Stimulated activated CD4-positive, alpha-beta T cell treated with anti-CD3 and anti-CD28 coated beads, Interleukin-12 subunit alpha, Interleukin-12 subunit beta, amount 100 ng/mL, for 48 hours (primary cell): ENCODE data around the gene SUN1.
A peak's percentile ranks its signal among the peaks of the same experiment; 100 is the strongest.
"Not testable (repeated sequence)": the region's sequence is repeated elsewhere in the genome, so short reads cannot be mapped to it uniquely, and the experiment has no call there.

Experiments
- DNase-seq, 3 donors: peaks; one replicate each; pipeline ENCODE4 v3.0.0-alpha.2; 2020; ENCODE audit warnings: low read depth in 2 of 3, low spot score in 1 of 3

SUN1 gene

DNA sequence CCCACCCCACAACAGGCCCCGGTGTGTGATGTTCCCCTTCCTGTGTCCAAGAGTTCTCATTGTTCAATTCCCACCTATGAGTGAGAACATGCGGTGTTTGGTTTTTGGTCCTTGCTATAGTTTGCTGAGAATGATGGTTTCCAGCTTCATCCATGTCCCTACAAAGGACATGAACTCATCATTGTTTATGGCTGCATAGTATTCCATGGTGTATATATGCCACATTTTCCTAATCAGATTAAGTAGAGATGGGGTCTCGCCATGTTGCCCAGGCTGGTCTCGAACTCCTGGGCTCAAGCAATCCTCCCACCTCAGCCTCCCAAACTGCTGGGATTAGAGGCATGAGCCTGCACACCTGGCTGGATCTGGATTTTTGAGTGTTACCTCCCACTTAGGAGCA lies 28.5 kb upstream of the SUN1 start:
- not testable (repeated sequence) for DNase-seq

DNA sequence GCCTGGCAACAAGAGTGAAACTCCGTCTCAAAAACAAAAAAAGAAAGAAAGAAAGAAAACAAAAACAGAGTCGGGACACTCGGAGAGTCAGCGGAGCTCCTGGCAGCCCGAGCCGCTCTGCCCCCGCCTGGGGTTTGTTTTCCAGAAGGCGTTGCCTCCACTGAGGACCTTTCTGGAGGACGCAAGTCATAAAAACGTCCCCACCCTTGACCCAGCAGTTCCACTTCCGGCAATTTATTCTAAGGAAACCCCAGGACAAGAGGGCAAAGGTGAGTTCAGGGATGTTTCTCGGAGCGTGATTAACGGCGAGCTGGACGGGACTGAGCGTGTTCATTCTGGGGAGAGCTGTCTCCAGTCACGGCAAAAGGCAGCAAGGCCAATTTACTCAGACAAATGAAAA lies 27.0 kb upstream of the SUN1 start:
- no peak for DNase-seq

DNA sequence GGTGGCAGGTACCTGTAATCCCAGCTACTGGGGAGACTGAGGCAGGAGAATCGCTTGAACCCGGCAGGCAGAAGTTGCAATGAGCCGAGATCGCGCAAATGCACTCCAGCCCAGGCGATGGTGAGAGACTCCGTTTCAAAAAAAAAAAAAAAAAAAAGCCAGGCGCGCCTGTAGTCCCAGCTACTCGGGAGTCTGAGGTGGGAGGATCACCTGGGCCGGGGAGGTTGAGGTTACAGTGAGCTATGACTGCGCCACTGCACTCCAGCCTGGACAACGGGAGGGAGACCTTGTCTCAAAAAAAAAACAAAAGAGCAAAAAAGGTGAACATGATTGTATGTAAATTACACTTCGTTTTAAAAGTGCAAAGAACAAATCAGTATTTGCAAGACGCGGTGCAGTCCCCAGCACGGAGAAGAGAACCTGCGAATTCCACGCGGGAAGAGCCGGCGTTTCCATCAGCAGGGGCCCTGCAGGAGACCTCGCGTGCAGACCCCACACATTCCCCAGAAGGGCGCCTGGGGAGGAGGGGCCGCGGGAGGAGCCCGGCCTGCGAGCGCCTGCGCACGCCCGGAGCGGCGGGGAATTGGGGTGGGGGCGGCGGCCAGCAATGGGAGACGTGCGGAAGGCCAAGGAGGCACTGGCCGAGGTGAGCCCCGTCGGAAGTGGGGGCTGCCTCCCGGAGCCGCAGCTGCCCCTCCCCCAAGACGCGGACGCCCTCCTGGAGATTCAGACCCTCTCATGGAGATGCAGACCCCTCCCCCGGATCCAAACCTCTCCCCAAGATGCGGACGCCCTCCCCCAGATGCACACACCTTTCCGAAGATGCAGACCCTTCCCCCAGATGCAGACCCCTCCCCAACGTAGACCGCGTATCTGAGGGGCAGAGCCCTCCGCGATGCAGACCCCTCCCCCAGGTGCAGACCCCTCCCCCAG lies 16.7 kb upstream of the SUN1 start:
- DNase-seq = no peak

DNA sequence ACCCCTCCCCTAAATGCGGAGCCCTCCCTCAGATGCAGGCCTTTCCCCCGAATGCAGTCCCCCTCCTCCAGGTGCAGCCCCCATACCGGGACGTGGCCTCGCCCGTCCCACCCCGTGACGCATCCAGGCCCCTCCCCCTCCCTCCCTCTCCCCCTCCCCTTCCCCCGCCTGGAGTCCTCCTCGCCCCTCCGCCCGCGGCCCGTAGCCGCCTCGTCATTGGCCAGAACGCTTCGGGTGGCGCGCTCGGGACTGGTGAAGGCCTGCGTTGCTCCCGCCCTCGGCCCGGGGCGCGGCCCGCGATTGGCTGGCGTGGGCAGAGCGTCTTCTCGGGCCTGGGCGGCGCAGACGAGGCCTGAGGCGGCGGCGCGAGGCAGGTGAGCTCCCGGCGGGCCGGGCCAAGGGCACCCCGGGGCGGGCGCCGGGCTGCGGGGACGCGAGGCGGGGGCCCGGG lies 16.0 kb upstream of the SUN1 start:
- DNase-seq = peak; percentile 87 to 96 (median 93)

DNA sequence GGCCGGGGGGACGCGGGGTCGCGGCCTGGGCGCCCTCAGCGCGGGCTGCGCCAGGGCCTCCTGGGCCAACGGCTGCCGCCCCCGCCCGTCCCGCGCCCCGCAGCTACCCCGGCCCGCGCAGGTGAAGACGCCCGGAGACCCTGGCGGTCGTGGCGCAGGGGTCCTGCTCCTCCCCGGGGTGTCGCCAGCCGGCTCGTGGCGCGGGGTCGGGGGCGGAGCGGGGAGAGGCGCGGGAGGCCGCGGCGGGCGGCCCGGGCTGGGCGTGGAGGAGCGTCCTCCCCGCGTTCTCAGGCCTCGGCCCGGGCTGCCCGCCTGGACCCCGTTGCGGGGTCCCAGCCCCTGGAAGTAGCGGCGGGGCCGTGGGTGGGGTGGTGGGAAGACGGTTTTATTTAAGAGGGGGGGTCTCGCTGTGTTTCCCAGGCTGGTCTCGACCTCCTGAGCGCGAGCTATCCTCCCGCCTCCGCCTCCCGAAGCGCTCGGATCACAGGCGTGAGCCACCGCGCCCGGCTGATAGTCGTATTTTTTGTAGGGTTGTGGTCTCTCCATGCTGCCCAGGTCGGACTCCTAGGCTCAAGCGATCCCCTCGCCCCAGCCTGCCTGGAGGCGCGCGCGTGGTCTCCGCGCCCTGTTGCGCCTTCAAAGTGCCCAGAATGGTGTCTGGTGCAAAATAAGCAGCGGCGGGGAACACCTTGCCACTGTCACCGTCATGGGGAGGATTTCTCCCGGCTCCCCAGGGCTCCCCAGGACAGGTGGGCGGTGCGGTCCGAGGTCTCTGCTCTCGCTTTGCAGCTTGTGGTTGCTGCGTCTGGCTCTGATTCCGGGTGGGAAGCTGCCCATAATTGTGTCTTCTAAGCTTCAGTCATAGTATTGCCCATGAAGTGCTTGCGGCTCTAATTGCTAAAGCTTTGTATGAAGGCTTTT lies 15.3 kb upstream of the SUN1 start:
- peak in 2 of 3 donors; percentile 42 to 59 for DNase-seq

DNA sequence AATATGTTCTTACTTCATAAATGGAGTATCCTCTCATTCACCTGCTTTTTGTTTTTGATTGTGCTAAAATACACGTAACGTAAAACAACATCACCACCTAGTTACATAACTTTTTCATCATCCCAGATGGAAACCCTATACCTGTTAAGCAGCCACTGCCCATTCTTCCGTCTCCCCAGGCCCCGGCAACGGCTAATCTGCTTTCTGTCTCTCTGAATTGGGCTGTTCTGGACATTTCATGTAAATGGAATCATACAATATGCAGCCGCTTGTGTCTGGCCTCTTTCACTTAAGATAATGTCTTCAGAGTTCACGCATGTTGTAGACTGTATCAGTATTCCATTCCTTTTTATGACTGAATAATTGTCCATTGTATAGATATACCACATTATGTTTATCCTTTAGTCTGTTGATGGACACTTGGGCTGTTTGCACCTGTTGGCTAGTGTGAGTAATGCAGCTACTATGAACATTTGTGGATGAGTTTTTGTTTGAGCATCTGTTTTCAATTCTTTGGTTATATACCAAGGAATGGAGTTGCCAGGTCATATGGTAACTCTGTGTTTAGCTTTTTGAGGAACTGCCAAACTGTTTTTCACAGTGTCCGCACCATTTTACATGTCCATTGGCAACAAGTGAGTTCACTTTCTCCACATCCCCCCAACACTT lies 14.1 kb upstream of the SUN1 start:
- DNase-seq = no peak

DNA sequence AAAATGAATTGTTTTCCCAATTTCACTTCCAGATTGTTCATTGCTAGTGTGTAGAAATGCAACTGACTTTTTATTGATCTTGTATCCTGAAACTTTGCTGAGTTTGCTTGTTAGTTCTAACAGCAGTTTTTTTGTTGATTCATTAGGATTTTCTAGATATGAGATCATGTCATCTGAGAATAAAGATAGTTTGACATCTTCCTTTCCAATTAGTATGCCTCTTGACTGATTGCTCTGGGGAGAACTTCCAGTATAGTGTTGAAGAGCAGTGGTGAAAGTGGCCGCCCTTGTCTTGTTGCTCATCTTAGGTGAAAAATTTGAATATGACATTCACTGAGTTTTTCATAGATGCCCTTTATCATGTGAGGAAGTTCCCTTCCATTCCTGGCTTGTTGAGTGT lies 11.9 kb upstream of the SUN1 start:
- no peak for DNase-seq

DNA sequence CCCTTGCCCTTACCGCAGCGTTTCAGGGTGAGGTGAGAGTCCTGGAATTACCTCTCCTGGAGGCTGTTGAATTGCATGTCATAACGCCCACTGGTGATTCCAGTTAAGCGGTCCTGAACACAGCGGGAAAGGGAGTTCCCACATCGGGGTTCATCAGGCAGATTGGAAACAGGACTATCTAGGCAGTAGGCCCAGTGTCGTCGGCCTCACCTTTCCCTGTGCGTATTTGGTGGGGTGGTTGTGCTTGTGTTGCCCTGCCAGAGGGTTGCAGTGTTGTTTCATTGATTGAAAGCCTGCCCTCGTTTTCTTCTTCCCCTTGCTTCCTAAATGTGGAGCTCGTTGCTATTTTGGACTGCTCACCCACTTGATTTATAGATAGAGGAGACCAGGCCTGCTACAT lies 10.6 kb upstream of the SUN1 start:
- no peak for DNase-seq

DNA sequence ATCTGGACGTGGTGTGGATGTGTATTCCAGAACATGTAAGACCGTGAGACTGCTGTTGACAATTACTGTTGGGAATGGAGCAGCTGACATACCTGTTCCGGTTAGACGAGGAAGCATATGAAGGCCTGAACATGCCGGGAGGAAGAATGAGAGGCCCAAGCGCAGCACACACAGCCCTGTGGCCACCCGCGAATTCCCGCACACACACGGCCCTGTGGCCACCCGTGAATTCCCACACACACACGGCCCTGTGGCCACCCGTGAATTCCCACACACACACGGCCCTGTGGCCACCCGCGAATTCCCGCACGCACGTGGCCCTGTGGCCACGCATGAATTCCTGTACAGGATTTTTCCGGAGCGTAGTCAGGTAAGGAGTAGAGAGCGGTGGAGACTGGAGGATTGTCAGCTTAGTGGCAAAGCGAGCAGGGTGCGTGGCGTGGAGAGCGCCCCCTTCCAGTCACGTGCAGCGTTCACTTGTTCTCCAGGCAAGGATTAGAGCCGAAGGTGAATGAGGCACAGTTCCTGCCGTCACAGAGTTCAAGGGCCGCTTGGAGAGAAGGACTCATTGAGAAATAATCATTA lies 9.5 kb upstream of the SUN1 start:
- no peak for DNase-seq

DNA sequence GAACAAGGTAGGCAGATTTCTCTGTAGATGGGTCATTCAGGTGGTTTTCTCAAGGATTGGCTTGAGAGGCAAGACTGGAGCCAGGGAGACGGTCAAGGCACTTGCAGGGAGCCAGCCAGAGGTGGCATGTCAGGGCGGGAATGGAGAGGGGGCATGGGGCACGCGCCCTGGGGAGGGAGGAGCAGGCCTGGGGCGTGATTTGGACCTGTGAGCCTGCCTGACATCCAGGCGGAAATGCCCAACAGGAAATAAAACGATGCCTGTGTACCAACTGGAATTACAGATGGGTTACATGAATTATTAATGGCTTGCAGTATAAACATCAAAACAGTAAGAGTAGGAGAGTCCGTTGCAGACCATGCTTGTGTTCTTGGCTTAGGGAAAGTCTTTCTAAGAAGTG lies 8.6 kb upstream of the SUN1 start:
- DNase-seq = no peak

DNA sequence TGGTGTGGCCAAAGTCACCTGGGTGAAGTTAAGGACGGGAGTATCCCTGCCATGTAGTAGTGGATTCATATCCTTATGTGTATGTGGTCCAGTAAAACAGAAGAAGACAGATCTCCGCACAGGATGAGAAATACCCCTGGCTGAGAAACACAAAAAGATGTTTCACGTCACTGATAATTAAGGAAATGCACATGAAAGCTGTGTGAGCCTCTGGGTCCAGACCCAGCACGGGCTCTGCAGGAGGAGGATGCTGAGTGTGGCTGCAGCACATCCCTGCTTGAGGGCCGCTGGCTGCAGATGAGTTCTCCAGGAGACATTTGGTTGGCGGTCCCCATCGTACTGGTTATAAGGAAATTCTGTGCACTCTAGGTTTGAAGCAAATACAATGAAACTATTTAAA lies 8.2 kb upstream of the SUN1 start:
- DNase-seq = no peak

DNA sequence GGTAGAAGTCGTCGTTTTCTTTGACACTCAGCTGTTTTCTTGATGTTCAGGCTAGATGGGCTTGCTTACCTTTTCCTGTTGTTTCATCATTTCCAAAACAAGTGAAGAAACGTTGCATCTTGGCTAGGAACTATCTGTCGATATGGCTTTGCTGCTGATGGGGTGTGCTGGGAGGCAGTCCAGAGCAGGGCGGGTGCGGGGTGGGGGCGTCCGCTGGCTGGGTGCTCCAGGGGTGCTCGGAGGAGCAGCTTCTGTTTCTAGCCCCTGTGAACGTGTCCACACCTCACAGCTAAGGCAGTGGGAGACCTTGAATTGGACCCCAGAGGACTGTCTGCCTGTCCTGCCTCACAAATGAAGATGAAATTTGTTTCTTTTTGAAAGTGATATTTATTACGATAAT lies 7.6 kb upstream of the SUN1 start:
- no peak for DNase-seq

DNA sequence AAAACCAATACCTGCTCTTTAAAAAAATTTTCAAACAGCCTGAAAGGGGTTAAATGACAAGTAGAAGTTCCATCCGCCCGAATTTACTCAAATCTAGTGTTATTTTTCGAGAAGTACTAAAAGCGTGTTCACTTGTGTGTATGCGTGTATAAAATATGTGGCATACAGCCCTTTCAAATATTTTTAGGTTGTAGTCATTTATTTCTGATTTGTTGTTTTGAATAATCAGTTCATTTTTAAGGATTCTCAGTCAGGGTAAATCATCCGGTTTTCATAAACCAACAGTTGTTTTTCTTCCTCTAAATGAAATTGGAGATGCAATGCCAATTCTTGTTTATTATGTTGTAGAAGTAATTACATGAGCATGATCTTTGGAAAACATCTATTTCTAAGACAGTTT lies 6.9 kb upstream of the SUN1 start:
- no peak for DNase-seq

DNA sequence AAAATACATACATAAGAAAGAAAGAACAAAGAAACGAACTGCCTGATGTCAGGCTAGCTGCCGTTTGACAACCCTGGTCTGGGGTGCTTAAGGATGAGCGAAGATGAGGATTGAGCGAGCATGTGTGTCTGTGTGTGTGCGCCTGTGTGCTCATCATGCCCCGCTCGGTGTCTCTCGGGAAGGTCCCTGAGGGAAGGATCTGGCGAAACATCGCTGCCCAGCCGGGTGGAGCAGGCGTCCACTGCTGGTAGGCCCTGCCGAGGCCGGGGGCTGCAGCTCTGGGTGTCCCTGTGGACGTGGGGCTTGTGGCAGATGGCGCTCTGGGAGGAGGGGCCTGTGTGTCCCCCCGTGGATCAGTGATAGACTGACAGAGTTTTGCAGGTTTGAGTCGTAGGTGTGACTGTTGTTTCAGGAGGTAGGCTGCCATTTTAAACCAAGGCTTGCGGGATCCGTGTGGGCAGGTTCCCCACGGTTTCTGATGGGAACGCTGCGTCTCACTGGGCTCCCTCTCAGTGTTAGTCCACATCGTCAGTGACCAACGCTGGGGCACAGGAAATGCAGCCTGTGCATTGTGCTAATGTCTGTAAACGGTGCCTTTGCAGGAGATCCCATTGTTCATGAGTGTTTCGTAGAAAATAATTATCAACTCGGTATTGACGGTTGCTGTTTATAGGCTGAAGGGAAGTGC lies 5.9 kb upstream of the SUN1 start:
- no peak for DNase-seq

DNA sequence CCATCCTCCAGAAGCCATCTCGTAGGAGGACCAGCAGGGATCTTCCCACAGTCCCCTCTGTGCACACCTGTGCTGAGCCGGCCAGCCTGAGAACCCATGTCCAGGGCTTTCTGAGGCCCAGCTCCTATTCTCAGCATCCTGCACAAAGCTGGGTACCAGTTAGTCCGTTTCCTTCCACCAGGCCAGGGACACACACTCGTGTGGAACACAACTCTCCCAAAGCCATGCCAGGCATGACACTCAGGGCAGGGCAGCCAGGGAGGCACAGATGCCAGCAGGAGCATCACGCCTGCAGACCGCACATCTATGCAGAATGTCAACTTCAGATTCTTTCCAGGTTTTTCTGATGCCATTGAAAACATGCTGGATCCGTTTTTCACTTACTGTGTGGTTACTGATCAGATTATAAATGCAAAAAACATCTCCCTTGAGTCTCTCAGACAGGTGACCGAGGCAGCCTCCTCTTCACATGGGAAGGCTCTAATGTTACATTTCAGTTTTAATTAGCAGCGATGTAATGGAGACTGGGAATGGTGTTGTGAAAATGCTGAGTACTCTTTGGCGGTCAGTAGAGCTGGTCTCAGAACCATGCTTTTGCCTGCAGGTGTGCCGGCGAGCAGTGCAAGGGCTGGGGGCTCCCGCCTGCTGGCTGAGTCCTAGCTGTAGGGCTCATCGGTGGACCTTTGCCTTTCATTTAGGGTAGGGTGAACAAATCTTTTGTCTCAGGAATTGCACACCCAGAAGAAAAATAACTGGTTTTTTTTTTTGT lies 3.3 kb upstream of the SUN1 start:
- no peak for DNase-seq

DNA sequence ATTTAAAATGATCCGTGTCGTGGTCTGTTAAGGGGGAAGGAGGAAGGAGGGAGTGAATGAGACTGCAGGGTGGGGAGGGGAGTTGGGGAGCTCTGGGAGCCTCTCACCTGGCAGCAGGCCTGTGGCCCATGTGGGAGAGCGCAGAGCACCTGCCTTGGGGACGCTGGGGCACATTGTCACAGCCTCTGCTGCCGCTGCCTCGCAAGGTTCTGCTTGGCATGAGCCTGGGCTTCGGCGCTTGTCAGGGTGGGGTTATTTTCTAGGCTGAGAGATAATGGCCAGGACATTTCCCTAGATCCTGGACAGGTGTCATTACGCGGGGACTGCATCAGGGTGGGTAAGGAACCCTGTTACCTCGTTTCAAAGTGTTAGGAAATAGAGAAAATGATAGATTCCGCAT lies 2.2 kb upstream of the SUN1 start:
- no peak for DNase-seq

DNA sequence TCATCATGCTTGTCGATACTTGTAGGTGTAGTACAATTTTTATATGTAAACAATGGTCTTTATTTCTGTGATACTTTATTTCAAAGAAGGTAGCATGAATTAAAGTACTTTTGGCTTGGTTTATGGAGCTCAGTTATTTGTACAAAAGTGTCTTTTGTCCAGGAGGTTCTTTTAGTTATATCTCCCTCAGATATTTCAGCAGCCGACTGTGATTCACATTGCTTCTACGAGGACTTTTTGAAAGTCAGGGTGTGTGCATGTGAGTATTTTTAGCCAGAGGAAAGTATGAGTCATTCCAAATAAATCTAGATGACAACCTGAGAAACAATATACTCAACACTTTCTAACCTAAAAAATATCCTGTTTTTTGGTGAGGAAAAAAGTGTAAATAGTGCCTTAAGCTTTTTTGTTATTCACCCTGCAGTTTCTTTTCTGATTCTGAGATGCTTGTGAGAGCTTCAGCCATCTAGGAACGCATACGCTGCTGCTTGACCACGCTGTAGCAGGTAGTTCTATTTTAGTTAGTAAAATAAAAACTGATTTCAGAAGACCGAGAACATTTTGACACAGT lies 595 bp upstream of the SUN1 start:
- DNase-seq = no peak

DNA sequence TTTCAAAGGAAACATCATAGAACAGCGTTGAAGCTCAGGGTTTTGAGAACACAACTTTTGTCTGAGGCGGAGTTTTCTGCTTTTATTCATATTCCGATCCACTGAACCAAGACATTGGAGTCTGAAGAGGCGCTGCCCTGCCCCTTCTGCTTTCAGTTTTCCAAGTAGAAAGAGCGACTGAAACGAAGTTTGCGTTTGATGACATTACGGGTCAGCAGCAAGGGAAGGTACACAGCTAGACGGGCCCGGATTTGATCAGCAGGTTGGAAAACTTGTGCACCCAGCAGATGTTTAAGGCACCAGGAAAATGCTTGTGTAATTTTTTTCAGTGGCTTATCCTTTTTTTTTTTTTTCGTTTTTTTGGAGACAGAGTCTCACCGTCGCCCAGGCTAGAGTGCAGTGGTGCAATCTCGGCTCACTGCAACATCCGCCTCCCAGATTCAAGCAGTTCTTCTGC lies 720 bp downstream of the SUN1 start:
- no peak for DNase-seq

DNA sequence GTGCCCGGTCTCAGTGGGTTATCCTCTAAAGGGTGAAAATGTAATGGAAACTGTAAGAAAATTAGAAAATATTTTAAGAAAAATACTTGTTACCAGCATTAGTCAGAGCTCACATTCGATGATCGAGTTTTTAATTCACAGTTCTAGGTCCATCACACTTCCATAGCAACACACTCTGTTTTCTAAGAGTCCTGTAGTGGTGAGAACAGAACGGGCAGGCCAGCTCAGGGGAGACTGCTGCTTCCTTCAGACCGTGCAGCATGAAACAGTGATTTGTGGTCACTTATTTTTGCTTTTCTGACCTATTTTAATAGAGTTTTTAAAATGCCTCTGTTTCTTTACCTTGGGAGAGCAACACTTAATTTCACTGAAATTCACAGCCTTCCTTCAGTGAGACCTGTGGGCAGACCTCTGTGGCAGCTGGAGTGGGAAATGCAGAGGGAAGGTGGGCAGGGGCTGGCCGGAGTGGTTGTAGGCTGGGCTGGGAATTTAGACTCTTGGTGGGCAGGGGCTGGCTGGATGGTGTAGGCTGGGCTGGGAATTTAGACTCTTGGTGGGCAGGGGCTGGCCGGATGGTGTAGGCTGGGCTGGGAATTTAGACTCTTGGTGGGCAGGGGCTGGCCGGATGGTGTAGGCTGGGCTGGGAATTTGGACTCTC lies 1.5 kb downstream of the SUN1 start:
- no peak for DNase-seq
